Testis (tissue), 5 donors: ENCODE results near the gene CCDC158. TPM values are rescaled to one million over a fixed set of nuclear protein-coding genes. Genes with fewer than 3 reads are reported as not detected.

Experiments
- DNase-seq: peaks from one replicate; pipeline ENCODE4 v3.0.0-alpha.2; 2019
- H3K27ac ChIP-seq, 2 donors: fragments of 200-600 bp; sonication (generic); one replicate each; pipeline ENCODE4 v1.5.1; 2019
- H3K27me3 ChIP-seq: fragments of 200-600 bp; sonication (generic); one replicate; pipeline ENCODE4 v1.5.1; 2019
- H3K36me3 ChIP-seq: fragments of 200-600 bp; sonication (generic); one replicate; pipeline ENCODE4 v1.5.1; 2017; ENCODE audit warnings: low read depth; ENCODE audit errors: missing control alignments
- H3K4me1 ChIP-seq: fragments of 200-600 bp; sonication (generic); one replicate; pipeline ENCODE4 v1.5.1; 2019
- H3K4me3 ChIP-seq, 2 donors: fragments of 200-600 bp; sonication (generic); one replicate each; pipeline ENCODE4 v1.5.1; 2017 to 2019
- H3K9me3 ChIP-seq: fragments of 200-600 bp; sonication (generic); one replicate; pipeline ENCODE4 v1.5.1; 2017
- POLR2A ChIP-seq: fragments of 450-650 bp; IDR thresholded peaks from one replicate; pipeline ENCODE4 v1.6.1; 2017; ENCODE audit warnings: antibody characterized with exemption, mild to moderate bottlenecking, moderate library complexity
- WGBS, 2 donors: methylation state at CpG; one replicate each; pipeline ENCODE4 v1.1.5; 2018; 5-methylcytosine and 5-hydroxymethylcytosine counted together
- intact Hi-C: fragments of 100-400 bp; cut with DNase I; formaldehyde crosslinking; loops from one replicate; pipeline ENCODE4 v1.15.1; 2023; ENCODE audit warnings: low total_unique reads
- long read RNA-seq, 2 donors: transcript quantifications; one replicate each; lab custom pipeline, GENCODE V29; 2026
- polyA plus RNA-seq: library from polyadenylated mRNA; stranded (reverse); fragments of 350-450 nt; fragmentation: Illumina TruSeq; extraction: RNeasy Lipid Tissue Mini Kit (QIAGEN cat#74804); gene quantifications from one replicate; pipeline ENCODE4 v1.2.3, GENCODE V29; 2014; ENCODE audit warnings: low read depth, low replicate concordance; ENCODE audit not compliant: insufficient read depth
- total RNA-seq, 2 donors: library from RNA; depleted of rRNA; stranded (reverse); fragments of >200 nt; gene quantifications; one replicate each; pipeline ENCODE4 v1.2.3, GENCODE V29; 2016
- TF ChIP-seq, protein P1 (sequence below), 3 experiments: fragments of 450-650 bp in 2 of 3; fragments of 200-600 bp in 1 of 3; sonication (generic) in 1 of 3; IDR thresholded peaks; one replicate each; pipeline ENCODE4 v1.5.1; 2016 to 2019; ENCODE audit warnings: antibody characterized with exemption in 3 of 3, mild to moderate bottlenecking in 2 of 3, moderate library complexity in 1 of 3

The CCDC158 gene
- total RNA-seq (10 to 100 TPM; 20.0 to 51.9 TPM), polyA plus RNA-seq (39.2 TPM)
- long read RNA-seq, donor 1, result 0 reads
- long read RNA-seq, donor 2, result 0 reads

DNA sequence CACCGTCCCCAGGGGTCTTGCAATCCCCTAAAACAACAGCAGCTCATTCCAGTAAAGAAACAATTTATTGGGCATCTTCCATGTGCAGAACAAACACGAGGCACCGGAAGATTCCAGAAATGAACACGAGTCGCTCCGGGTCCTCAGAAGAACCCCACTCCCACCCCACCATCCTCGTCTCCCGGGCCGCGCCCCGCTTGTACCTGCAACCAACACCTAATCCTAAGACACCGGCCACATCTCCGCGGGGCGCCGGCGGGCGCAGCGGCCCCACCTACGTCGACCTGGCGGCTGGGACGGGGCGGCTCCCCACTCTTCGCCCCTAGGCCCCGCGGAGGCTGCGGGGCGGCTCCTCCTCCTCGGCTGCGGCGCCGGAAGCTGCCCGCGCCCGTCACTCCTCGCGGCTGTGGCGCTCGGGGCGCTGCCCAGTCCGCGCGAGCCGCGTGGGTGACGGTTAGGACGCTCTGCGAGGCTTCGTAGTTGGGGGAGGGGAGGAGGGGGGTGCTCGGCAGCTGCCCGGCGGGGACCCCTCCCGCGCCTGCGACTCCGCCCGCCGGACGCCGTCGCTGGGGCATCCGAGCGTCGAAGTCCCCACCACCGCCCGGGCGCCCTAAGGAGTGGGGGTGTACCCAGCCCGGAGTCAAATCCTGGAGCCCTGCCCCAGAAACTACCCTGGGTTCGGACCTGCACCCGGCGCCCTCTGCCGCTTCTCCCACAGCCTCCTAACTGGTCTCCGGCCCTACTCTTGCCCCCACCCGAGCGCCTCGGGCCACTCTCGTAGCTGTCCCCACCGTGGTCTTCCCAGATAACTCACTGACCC lies at the start of gene CCDC158:
TSS of gene CCDC158 (minus strand) at position 380 of the 820 bp plus-strand sequence. CDS start 17,934 bp downstream, outside the sequence.
- DNase-seq, result peak; percentile 22
- Histone ChIP-seq H3K4me3 (peak within 1 kb of the TSS; percentile 48 to 57), H3K4me1 (no peaks in the 10 kb centered on the region), H3K27me3 (no peaks in the 10 kb centered on the region), H3K9me3 (no peaks in the 10 kb centered on the region), H3K27ac (no peak within 1 kb of the TSS), H3K36me3 (no peaks in the 10 kb centered on the region)
- intact Hi-C loops, result no loop called here
- 5 to 8% methylated on average over 28 to 68 of the region's 79 CpGs for WGBS, 2 donors
- TF ChIP-seq POLR2A, result no peak

DNA sequence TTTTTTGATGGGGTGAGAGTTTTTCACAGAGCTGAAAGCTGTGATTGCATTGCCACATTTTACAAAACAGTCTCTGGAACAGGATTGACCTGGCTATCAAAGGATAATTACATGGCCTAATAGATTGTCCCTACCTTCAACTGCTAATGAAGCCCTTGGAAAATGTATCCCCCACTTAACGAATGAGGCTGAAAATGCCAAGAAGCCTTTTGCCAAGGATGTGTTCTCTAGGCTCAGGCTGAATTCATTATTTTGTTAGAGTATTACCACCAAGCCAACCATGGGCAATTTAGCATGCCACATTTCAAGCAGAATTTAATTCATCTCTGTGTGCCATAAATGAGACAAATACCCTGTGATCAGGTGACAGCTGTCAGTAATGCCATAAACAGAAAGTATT lies 49.6 kb upstream of the CCDC158 start:
- TF ChIP-seq POLR2A, result no peak
- intact Hi-C loops, result no loop called here
- DNase-seq, result no peak
- Histone ChIP-seq H3K27me3 (no peaks in the 10 kb centered on the region), H3K4me3 (no peak overlapping the region), H3K4me1 (no peaks in the 10 kb centered on the region), H3K36me3 (no peaks in the 10 kb centered on the region), H3K27ac (no peak overlapping the region), H3K9me3 (no peaks in the 10 kb centered on the region)
- WGBS, 2 donors, result 53 to 69% methylated on average over 1 of the region's 1 CpG

DNA sequence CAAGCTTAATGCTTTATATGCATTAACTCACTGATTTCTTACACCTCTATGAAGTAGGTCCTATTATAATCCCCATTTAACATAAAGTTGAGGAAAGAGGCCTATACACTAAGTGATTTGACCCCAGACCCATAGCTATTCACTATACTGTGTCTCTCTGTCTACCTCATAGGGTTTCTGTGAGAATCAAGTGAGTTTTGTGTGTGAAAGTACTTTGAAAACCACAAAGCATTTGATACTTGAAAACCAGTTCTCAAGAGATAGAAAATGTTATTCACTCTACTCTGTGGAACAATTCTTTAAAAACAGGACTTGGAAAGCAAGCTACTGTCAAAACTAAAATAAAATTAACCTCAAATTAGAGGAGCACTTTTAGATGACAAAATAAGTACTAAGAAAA lies 49.1 kb upstream of the CCDC158 start:
- no peaks in the 10 kb centered on the region for H3K9me3 ChIP-seq
- no peaks in the 10 kb centered on the region for H3K27me3 ChIP-seq
- H3K4me1 ChIP-seq, result no peaks in the 10 kb centered on the region
- intact Hi-C loops, result no loop called here
- H3K27ac ChIP-seq, result no peak overlapping the region
- no peak overlapping the region for H3K4me3 ChIP-seq
- DNase-seq, result no peak
- no peaks in the 10 kb centered on the region for H3K36me3 ChIP-seq
- no peak for TF ChIP-seq POLR2A
- TF ChIP-seq, protein P1, sequence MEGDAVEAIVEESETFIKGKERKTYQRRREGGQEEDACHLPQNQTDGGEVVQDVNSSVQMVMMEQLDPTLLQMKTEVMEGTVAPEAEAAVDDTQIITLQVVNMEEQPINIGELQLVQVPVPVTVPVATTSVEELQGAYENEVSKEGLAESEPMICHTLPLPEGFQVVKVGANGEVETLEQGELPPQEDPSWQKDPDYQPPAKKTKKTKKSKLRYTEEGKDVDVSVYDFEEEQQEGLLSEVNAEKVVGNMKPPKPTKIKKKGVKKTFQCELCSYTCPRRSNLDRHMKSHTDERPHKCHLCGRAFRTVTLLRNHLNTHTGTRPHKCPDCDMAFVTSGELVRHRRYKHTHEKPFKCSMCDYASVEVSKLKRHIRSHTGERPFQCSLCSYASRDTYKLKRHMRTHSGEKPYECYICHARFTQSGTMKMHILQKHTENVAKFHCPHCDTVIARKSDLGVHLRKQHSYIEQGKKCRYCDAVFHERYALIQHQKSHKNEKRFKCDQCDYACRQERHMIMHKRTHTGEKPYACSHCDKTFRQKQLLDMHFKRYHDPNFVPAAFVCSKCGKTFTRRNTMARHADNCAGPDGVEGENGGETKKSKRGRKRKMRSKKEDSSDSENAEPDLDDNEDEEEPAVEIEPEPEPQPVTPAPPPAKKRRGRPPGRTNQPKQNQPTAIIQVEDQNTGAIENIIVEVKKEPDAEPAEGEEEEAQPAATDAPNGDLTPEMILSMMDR (IDR thresholded peaks at IDR 0.05), result no peak

DNA sequence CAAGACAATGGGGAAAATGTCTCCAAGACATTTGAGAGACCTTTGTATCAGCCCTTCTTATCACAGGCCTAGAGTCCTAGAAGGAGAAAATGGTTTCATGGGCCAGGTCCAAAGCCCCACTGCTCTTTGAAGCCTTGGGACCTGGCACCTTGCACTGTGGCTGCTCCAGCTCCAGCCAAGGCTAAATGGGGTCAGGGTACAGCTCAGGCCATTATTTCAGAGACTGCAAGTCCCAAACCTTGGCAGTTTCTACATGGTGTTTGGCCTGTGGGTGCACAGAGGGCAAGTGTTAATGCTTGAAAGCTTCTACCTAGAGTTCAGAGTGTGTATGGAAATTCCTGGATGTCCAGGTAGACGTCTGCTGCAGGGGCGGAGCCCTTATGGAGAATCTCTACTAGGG lies 42.6 kb upstream of the CCDC158 start:
- TF ChIP-seq, protein P1 (IDR thresholded peaks at IDR 0.05), result no peak
- TF ChIP-seq POLR2A, result no peak
- intact Hi-C loops, result no loop called here
- Histone ChIP-seq H3K4me3 (no peak overlapping the region), H3K27ac (no peak overlapping the region), H3K9me3 (no peaks in the 10 kb centered on the region), H3K27me3 (no peaks in the 10 kb centered on the region), H3K36me3 (no peaks in the 10 kb centered on the region), H3K4me1 (no peaks in the 10 kb centered on the region)
- no peak for DNase-seq
- 94% methylated on average over 2 of the region's 2 CpGs; no CpG with 5 or more reads in 1 of the 2 donors for WGBS, 2 donors

DNA sequence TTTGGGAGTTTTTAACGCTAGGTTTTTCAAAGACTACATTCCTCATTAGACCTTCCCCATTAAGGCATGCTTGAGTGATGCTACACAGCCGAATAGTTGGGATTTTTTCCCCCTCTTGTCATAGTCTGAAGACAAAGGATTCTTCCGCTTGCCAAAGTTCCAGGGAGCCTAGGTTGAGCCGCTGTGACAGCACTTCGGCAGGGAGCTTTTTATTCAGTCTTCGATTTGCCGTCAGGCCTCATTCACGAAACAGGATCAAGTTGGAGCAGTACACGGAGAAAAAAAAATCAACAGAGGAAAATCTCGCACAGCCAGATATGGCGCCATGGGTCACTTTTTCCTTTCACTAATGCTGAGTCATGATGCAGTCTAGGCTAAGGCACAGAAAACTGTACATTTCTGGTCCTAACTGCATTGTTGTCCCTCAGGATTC lies 38.4 kb upstream of the CCDC158 start:
- H3K27ac ChIP-seq, result no peak overlapping the region

More for the DNA sequence above, 38.4 kb upstream of the CCDC158 start:
- no peaks in the 10 kb centered on the region for H3K27me3 ChIP-seq
- 51 to 54% methylated on average over 11 of the region's 11 CpGs for WGBS, 2 donors
- no peak for TF ChIP-seq POLR2A
- TF ChIP-seq, protein P1 (IDR thresholded peaks at IDR 0.05), result no peak
- no peak for DNase-seq
- no peaks in the 10 kb centered on the region for H3K4me1 ChIP-seq
- intact Hi-C loops, result no loop called here
- H3K9me3 ChIP-seq, result no peaks in the 10 kb centered on the region
- no peak overlapping the region for H3K4me3 ChIP-seq
- no peaks in the 10 kb centered on the region for H3K36me3 ChIP-seq
